Stimulated activated CD4-positive, alpha-beta T cell treated with anti-CD3 and anti-CD28 coated beads, Interleukin-1b, Interleukin-23, amount 100 ng/mL, for 1 hour (primary cell): ENCODE results near the gene PKP3.
A peak's percentile ranks its signal among the peaks of the same experiment; 100 is the strongest.
"Not testable (repeated sequence)": the region's sequence is repeated elsewhere in the genome, so short reads cannot be mapped to it uniquely, and the experiment has no call there.

Source experiments
- DNase-seq, 2 donors: peaks; one replicate each; pipeline ENCODE4 v3.0.0-alpha.2; 2020; ENCODE audit warnings: low read depth in 2 of 2

The PKP3 gene

GRCh38 chr11:394034-394857 lies at the start of gene PKP3:
TSS of gene PKP3 (plus strand) at chr11:394209. CDS start at chr11:394293, 84 bp downstream.
- no peak for DNase-seq

- DNase-seq = no peak
Measured at GRCh38 chr11:344836-345578, 49.0 kb upstream of the PKP3 start.

GRCh38 chr11:346529-346928 lies 47.5 kb upstream of the PKP3 start:
- DNase-seq = no peak

GRCh38 chr11:349270-349954 lies 44.6 kb upstream of the PKP3 start:
- not testable (repeated sequence) for DNase-seq

GRCh38 chr11:350033-350722 lies 43.8 kb upstream of the PKP3 start:
- DNase-seq = not testable (repeated sequence)

- no peak for DNase-seq
Measured at GRCh38 chr11:350723-351255, 43.2 kb upstream of the PKP3 start.

- no peak for DNase-seq
Measured at GRCh38 chr11:351411-351810, 42.6 kb upstream of the PKP3 start.

GRCh38 chr11:352456-353031 lies 41.5 kb upstream of the PKP3 start:
- DNase-seq = no peak

- DNase-seq = no peak
Measured at GRCh38 chr11:353179-353873, 40.7 kb upstream of the PKP3 start.

- peak; percentile 72 to 84 for DNase-seq
Measured at GRCh38 chr11:355581-356458, 38.2 kb upstream of the PKP3 start.

- DNase-seq = no peak
Measured at GRCh38 chr11:356610-357009, 37.4 kb upstream of the PKP3 start.

- no peak for DNase-seq
Measured at GRCh38 chr11:357582-357981, 36.4 kb upstream of the PKP3 start.

- DNase-seq = no peak
Measured at GRCh38 chr11:358129-358800, 35.7 kb upstream of the PKP3 start.

- DNase-seq = peak in 1 of 2 donors; percentile 12
Measured at GRCh38 chr11:359181-359714, 34.8 kb upstream of the PKP3 start.

- DNase-seq = no peak
Measured at GRCh38 chr11:360326-361280, 33.4 kb upstream of the PKP3 start.

GRCh38 chr11:362642-363442 lies 31.2 kb upstream of the PKP3 start:
- no peak for DNase-seq

- not testable (repeated sequence) for DNase-seq
Measured at GRCh38 chr11:363443-363805, 30.6 kb upstream of the PKP3 start.
